PC-9 (cell line): ENCODE results near the gene TAL2. TPM values are rescaled to one million over a fixed set of nuclear protein-coding genes. Genes with fewer than 3 reads are reported as not detected.

Experiments
- BruUV-seq: library from RNA; stranded (reverse); fragments of 400-500 nt; replicated peaks from 2 replicates; lab custom pipeline; 2021; lab: Mats Ljungman, UMichigan
- CTCF ChIA-PET: fragments of 300-600 bp; sonication (Branson Sonifier 250); formaldehyde crosslinking; loops from one replicate; lab custom pipeline; 2022; ENCODE audit warnings: antibody characterized with exemption; lab: Charles Lee
- POLR2A ChIA-PET: fragments of 300-600 bp; sonication (Branson Sonifier 250); formaldehyde crosslinking; loops from one replicate; lab custom pipeline; 2022; ENCODE audit warnings: antibody characterized with exemption; ENCODE audit not compliant: unreplicated experiment; lab: Charles Lee
- DNase-seq, 2 experiments: peaks; one replicate each; pipeline versions ENCODE4 v3.0.0 to v3.0.0-alpha.2; 2015 to 2022; ENCODE audit warnings: mixed read lengths in 1 of 2
- H2AFZ ChIP-seq: fragments of 200-600 bp; sonication (generic); 2 replicates; pipeline ENCODE4 v1.8.1; 2017; ENCODE audit warnings: antibody characterized with exemption
- H3F3A ChIP-seq: fragments of 200-600 bp; sonication (generic); 2 replicates; pipeline ENCODE4 v1.8.1; 2017; ENCODE audit warnings: antibody characterized with exemption, mild to moderate bottlenecking, low read depth; ENCODE audit not compliant: insufficient read depth
- H3K27ac ChIP-seq: fragments of 200-600 bp; sonication (generic); 2 replicates; pipeline ENCODE4 v1.6.1; 2016; ENCODE audit warnings: mixed run types
- H3K27me3 ChIP-seq: fragments of 200-600 bp; sonication (generic); 2 replicates; pipeline ENCODE4 v1.6.1; 2016; ENCODE audit warnings: low read depth, mixed run types; ENCODE audit not compliant: insufficient read depth
- H3K36me3 ChIP-seq: fragments of 200-600 bp; sonication (generic); 2 replicates; pipeline ENCODE4 v1.6.1; 2016; ENCODE audit warnings: low read depth, mixed run types
- H3K4me1 ChIP-seq: fragments of 200-600 bp; sonication (generic); replicated peaks from 2 replicates; pipeline ENCODE4 v1.6.1; 2016; ENCODE audit warnings: mixed run types; ENCODE audit not compliant: insufficient read depth
- H3K4me2 ChIP-seq: fragments of 200-600 bp; sonication (generic); 2 replicates; pipeline ENCODE4 v1.6.1; 2017; ENCODE audit warnings: mixed run types
- H3K4me3 ChIP-seq: fragments of 200-600 bp; sonication (generic); 2 replicates; pipeline ENCODE4 v1.6.1; 2016; ENCODE audit warnings: mixed run types
- H3K79me2 ChIP-seq: fragments of 200-600 bp; sonication (generic); 2 replicates; pipeline ENCODE4 v1.6.1; 2017; ENCODE audit warnings: low read depth, mixed run types
- H3K9me2 ChIP-seq: fragments of 200-600 bp; sonication (generic); 2 replicates; pipeline ENCODE4 v1.8.1; 2017; ENCODE audit warnings: mild to moderate bottlenecking; ENCODE audit not compliant: insufficient read depth
- H3K9me3 ChIP-seq: fragments of 200-600 bp; sonication (generic); 2 replicates; pipeline ENCODE4 v1.8.1; 2016; ENCODE audit warnings: low read depth; ENCODE audit not compliant: insufficient read depth
- H4K20me1 ChIP-seq: fragments of 200-600 bp; sonication (generic); 2 replicates; pipeline ENCODE4 v1.8.1; 2017; ENCODE audit not compliant: insufficient read depth
- EZH2 ChIP-seq: fragments of 200-600 bp; sonication (generic); IDR thresholded peaks from 2 replicates; pipeline ENCODE4 v1.8.0; 2017; ENCODE audit warnings: antibody characterized with exemption, low read depth
- intact Hi-C: fragments of 100-400 bp; cut with micrococcal nuclease; formaldehyde crosslinking; loops from one replicate; pipeline ENCODE4 v1.10.0; 2022; ENCODE audit not compliant: unreplicated experiment
- total RNA-seq: library from RNA; stranded (reverse); gene quantifications from 2 replicates; pipeline ENCODE4 v1.2.3, GENCODE V29; 2021
- TF ChIP-seq, protein P1 (sequence below): fragments of 200-600 bp; sonication (generic); conservative IDR thresholded peaks from 2 replicates; pipeline ENCODE4 v1.6.1; 2017; ENCODE audit warnings: mixed run types, antibody characterized with exemption, mild to moderate bottlenecking, moderate library complexity

TAL2 gene
- total RNA-seq, 1 experiment from 2014 or later: not detected

GRCh38 chr9:105706156-105706555, 43.9 kb downstream of the TAL2 start:
- no peak overlapping the region for H3K4me2 ChIP-seq
- H4K20me1 ChIP-seq: 0 out of 2 replicates have a peak, but pooled peaks cover 3% of the 10 kb centered on the region
- intact Hi-C loops: no loop called here
- H3K4me1 ChIP-seq: no peaks in the 10 kb centered on the region
- BruUV-seq: no TSS peak
- no peaks in the 10 kb centered on the region for H3K27me3 ChIP-seq
- H3F3A ChIP-seq: 0 out of 2 replicates have a peak, but pooled peaks cover under 1% of the 10 kb centered on the region
- no peaks in the 10 kb centered on the region for H3K9me2 ChIP-seq
- DNase-seq: no peak
- no peak overlapping the region for H3K27ac ChIP-seq
- TF ChIP-seq, protein P1, sequence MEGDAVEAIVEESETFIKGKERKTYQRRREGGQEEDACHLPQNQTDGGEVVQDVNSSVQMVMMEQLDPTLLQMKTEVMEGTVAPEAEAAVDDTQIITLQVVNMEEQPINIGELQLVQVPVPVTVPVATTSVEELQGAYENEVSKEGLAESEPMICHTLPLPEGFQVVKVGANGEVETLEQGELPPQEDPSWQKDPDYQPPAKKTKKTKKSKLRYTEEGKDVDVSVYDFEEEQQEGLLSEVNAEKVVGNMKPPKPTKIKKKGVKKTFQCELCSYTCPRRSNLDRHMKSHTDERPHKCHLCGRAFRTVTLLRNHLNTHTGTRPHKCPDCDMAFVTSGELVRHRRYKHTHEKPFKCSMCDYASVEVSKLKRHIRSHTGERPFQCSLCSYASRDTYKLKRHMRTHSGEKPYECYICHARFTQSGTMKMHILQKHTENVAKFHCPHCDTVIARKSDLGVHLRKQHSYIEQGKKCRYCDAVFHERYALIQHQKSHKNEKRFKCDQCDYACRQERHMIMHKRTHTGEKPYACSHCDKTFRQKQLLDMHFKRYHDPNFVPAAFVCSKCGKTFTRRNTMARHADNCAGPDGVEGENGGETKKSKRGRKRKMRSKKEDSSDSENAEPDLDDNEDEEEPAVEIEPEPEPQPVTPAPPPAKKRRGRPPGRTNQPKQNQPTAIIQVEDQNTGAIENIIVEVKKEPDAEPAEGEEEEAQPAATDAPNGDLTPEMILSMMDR: no peak
- no peak for TF ChIP-seq EZH2
- no peak overlapping the region for H2AFZ ChIP-seq
- no peaks in the 10 kb centered on the region for H3K36me3 ChIP-seq
- H3K4me3 ChIP-seq: no peak overlapping the region
- POLR2A ChIA-PET: no interaction called here
- peaks cover 17% of the 10 kb centered on the region for H3K79me2 ChIP-seq
- CTCF ChIA-PET: no interaction called here
- no peaks in the 10 kb centered on the region for H3K9me3 ChIP-seq

GRCh38 chr9:105708405-105708804, 46.1 kb downstream of the TAL2 start:
- H3K4me1 ChIP-seq: no peaks in the 10 kb centered on the region
- DNase-seq: no peak
- no peaks in the 10 kb centered on the region; the same call in 1 of the 2 replicates for H3K79me2 ChIP-seq
- no peaks in the 10 kb centered on the region for H3K9me2 ChIP-seq
- H3K4me2 ChIP-seq: no peak overlapping the region
- no TSS peak for BruUV-seq
- H3F3A ChIP-seq: no peaks in the 10 kb centered on the region
- no peaks in the 10 kb centered on the region for H3K27me3 ChIP-seq
- H3K4me3 ChIP-seq: no peak overlapping the region
- no peaks in the 10 kb centered on the region for H3K36me3 ChIP-seq
- 0 out of 2 replicates have a peak, but pooled peaks cover 3% of the 10 kb centered on the region for H4K20me1 ChIP-seq
- CTCF ChIA-PET: no interaction called here
- TF ChIP-seq, protein P1: no peak
- no peak for TF ChIP-seq EZH2
- no peaks in the 10 kb centered on the region for H3K9me3 ChIP-seq
- POLR2A ChIA-PET: no interaction called here
- no peak overlapping the region for H2AFZ ChIP-seq
- intact Hi-C loops: no loop called here
- H3K27ac ChIP-seq: no peak overlapping the region

GRCh38 chr9:105710638-105711037, 48.4 kb downstream of the TAL2 start:
- Histone ChIP-seq H4K20me1 (0 out of 2 replicates have a peak, but pooled peaks cover 3% of the 10 kb centered on the region), H3K27me3 (no peaks in the 10 kb centered on the region), H3K27ac (no peak overlapping the region), H3K9me3 (no peaks in the 10 kb centered on the region), H3K9me2 (no peaks in the 10 kb centered on the region), H3K36me3 (0 out of 2 replicates have a peak, but pooled peaks cover 6% of the 10 kb centered on the region), H3K4me3 (no peak overlapping the region), H3K4me2 (no peak overlapping the region), H3K4me1 (no peaks in the 10 kb centered on the region), H3F3A (no peaks in the 10 kb centered on the region), H3K79me2 (no peaks in the 10 kb centered on the region), H2AFZ (no peak overlapping the region)
- CTCF ChIA-PET: no interaction called here
- BruUV-seq: no TSS peak
- intact Hi-C loops: no loop called here
- no peak for DNase-seq
- TF ChIP-seq, protein P1: no peak
- no peak for TF ChIP-seq EZH2
- POLR2A ChIA-PET: no interaction called here
